ENCODE measurements around the gene TP53RK.

TP53RK gene

DNA sequence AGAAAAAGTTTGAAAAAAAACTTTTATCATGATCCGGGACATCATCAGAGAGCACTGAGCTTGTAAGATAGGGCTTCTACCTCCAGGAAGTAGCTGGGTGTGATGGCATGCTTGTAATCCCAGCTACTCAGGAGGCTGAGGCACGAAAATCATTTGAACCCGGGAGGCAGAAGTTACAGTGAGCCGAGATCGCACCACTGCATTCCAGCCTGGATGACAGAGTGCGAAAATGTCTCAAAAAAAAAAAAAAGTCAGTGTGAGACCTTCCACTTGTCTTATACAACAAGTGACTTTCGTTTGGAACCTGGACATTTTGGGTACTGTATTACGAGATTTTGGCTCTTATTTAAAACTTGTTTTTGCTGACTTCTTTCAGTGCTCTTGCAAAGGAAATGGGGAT, 32.1 kb downstream of the TP53RK start:
- DNase-seq = no peak

DNA sequence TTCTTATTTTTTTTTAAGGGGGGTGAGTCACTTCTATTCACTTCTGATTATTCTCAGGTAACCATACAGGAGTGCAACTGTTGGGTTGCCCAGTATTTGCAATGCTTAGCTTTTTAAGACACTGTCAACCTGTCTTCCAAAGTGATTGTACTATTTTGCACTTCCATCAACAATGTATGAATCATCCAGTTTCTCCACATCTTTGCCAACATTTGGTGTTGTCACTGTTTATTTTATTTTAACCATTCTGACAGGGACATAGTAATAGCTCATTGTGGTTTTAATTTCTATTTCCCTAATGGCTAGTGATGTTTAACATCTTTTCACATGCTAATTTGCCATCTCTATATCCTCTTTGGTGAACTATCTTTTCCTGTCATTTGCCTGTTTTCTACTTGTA, 36.5 kb downstream of the TP53RK start:
- no peak for DNase-seq

- DNase-seq = no peak
Measured at GRCh38 chr20:46651091-46651962, 37.9 kb downstream of the TP53RK start, which contains the start of gene SLC13A3. TSS of gene SLC13A3 (minus strand) at chr20:46651459. CDS start at chr20:46651421, 38 bp downstream.

DNA sequence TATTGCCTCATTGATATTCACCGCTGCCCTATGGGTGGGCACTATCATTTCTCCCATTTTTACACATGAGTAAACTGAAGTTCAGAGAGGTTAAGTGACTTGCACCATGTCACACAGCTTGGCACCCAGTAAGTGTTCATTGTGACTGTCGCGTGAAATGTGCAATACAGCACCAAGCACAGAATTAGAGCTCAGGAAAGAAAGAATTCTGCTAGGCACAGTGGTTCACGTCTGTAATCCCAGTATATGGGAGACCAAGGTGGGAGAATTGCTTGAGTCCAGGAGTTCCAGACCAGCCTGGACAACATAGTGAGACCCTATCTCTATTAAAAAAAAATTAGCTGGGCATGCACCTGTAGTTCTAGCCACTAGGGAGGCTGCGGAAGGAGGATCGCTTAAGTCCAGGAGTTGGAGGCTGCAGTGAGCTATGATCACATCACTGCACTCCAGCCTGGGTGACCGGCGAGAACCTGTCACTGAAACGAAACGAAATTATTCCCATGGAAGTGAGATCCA, 38.6 kb downstream of the TP53RK start:
- no peak for DNase-seq

GRCh38 chr20:46649965-46650542, 39.2 kb downstream of the TP53RK start:
- DNase-seq = no peak

GRCh38 chr20:46649650-46649949, 39.6 kb downstream of the TP53RK start:
- no peak for DNase-seq

DNA sequence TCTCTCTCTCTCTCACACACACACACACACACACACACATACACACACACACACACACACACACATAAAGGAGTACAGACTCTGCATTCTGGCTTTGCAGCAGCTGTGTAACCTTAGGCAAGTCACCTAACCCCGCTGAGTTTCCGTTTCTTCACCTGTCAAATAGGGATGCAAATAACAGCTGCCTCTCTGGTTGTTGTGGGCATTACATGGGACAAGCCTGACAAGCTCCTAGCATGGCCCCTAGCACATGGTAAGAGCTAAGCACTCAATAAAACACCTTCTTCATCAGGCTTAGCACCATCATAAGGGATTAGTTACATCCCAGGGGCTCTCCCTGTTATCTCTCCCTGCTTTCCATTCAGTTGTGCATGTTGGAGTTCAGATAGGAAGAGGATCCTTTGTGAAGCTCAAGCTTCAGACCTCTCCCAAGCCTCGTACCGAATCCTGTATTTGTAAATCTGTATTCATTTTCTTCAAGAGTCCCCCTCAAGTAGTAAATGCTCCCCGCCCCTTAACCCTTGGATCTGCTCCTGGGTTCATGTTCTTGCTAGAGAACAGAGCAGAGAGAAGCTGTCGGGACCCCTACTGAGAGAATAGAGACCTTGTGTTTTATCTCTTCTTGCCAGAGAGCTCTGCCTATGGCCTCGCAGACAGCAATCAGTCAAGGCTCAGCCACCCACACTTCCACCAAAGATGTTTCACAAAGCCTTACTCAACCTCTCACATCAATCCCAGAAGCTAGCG, 40.2 kb downstream of the TP53RK start:
- no peak for DNase-seq

- no peak for DNase-seq
Measured at GRCh38 chr20:46647469-46647868, 41.8 kb downstream of the TP53RK start.

- DNase-seq = no peak
Measured at GRCh38 chr20:46646659-46647380, 42.4 kb downstream of the TP53RK start.

DNA sequence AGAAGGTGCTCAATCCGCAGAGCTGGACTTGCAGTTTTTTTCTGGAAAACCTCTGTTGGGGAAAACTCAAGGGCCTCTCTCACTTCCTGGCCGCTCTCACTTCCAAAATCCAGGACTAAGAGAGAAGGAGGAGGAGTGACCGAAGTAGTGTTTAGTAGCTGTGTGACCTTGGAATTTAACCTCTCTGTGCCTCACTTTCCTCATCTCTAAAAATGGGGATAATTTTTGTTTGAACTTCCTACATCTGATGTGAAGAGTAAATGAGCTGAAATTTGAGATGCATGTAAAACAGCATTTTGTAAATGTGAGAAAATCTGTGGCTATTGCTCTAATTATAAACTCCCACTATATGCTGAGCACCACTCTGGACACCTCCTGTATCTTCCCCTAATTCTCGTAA, 43.1 kb downstream of the TP53RK start:
- no peak for DNase-seq

GRCh38 chr20:46644733-46645132, 44.5 kb downstream of the TP53RK start:
- no peak for DNase-seq

DNA sequence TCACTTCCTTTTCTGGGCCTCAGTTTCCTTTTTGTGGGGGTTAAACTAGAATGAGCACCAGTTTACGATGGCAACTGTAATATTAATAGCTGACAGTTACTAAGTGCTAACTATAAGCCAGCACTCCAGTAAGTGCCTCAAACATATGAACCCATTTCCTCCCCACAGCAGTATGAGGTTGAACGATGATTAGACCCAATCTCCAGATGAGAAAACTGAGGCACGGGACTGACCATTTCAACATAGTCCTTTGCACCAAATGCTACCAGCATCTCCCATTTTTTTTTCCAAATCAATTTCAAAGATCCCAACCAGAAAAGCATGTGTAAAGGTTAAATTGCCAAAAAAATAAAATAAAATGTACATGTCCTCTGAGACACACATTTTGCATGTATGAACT, 45.1 kb downstream of the TP53RK start:
- DNase-seq = no peak

DNA sequence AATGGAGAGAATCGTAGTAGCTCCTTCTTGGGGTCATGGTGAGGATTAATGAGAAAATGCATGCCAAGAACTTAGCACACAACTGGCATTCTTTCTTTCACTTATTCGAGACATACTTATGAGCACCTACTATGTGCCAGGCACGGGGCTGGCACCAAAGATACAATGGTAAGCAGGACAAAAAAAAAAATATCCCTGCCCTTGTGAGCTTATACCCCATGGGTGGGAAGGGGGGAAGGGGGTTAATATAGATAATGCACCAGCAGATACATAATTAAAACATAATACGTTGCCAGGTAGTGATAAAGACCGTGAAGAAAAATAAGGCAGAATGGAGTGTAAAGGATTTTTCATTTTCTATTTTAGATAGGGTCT, 46.3 kb downstream of the TP53RK start:
- DNase-seq = no peak

GRCh38 chr20:46642265-46642968, 46.8 kb downstream of the TP53RK start:
- DNase-seq = no peak

- no peak for DNase-seq
Measured at GRCh38 chr20:46641424-46641823, 47.8 kb downstream of the TP53RK start.

- no peak for DNase-seq
Measured at GRCh38 chr20:46640536-46641311, 48.5 kb downstream of the TP53RK start.

GRCh38 chr20:46640044-46640443, 49.2 kb downstream of the TP53RK start:
- DNase-seq = no peak

GRCh38 chr20:46639587-46639986, 49.7 kb downstream of the TP53RK start:
- DNase-seq = no peak

DNA sequence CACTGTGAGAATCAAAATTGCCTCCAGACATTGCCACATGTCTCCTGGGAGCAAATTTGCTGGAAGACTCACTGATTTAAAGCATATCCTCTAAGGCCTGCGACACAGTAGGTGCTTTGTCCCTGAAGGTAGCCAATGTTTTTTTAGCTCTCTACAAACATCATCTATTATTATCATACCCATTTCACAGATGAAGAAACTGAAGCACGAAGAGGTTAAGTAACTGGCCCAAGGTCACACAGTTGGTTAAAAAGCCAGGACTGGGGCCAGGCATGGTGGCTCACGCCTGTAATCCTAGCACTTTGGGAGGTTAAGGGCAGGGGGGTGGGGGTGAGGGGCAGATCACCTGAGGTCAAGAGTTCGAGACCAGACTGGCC, 50.4 kb downstream of the TP53RK start:
- DNase-seq = no peak

DNA sequence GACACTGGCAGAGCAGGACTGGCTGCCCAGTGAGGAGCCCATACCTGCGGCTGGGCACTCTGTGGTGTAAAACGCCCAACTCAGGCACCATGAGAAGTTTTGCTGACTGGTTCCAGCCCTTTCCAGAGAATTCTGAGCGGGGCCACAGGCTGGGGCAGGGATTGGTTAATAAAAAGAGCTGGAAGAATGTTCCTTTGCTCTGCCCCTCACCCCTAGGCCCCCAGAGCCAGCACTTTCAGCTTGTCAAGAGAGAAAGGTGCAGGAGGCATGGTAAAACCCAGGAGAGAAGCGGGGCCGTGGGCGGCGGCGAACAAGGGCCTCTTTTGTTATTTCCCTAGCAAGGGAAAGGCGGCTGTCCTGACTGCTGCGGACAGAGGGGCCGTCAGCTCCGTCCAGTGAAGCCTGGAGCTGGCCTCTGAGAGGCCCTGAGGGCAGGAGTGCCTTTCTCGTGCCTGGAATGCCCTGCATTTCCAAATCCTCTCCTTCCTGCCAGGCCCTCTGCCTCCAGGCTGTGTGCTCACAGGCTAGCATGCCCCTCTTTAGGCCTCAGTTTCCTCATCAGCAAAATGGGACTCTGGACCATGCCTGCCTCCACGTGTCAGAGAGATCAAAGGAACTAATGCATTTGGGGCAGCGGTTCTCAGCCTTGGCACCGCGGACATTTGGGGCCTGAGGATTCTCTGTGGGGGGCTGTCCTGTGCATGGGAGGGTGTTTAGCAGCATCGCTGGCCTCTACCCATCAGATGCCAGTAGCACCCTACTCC, 50.9 kb downstream of the TP53RK start:
- DNase-seq = no peak

Measured in activated CD4-positive, alpha-beta T cell treated with anti-CD3 and anti-CD28 coated beads, Interleukin-2, Interleukin-6, amounts not matched to agents 100 ng/mL and 50 ng/mL, durations not matched to agents 16 hours and 8 hours (primary cell).